Esophagus muscularis mucosa (tissue), 4 donors: ENCODE measurements around the gene PTPRE. TPM values are rescaled to one million over a fixed set of nuclear protein-coding genes. Genes with fewer than 3 reads are reported as not detected.
A peak's percentile ranks its signal among the peaks of the same experiment; 100 is the strongest.

Experiments
- DNase-seq: peaks from one replicate; pipeline ENCODE4 v3.0.0-alpha.2; 2017; ENCODE audit errors: extremely low spot score
- H3K27ac ChIP-seq, 4 donors: fragments of 200-600 bp; sonication (generic); replicated peaks in 1 of 4; 1 replicate in 3 of 4; 2 replicates in 1 of 4; pipeline ENCODE4 v1.5.1; 2016 to 2019; ENCODE audit warnings: mild to moderate bottlenecking in 1 of 4
- H3K27me3 ChIP-seq, 4 donors: fragments of 200-600 bp; sonication (generic); one replicate each; pipeline versions ENCODE4 v1.5.1 to v1.6.0; 2016 to 2019
- H3K36me3 ChIP-seq, 4 donors: fragments of 200-600 bp; sonication (generic); one replicate each; pipeline ENCODE4 v1.5.1; 2016 to 2019
- H3K4me1 ChIP-seq, 4 donors: fragments of 200-600 bp; sonication (generic); one replicate each; pipeline ENCODE4 v1.5.1; 2016 to 2019
- H3K4me3 ChIP-seq, 4 donors: fragments of 200-600 bp; sonication (generic); 1 replicate in 2 of 4; 2 replicates in 2 of 4; pipeline ENCODE4 v1.5.1; 2016 to 2019; ENCODE audit warnings: mild to moderate bottlenecking in 4 of 4, moderate library complexity in 1 of 4
- H3K9me3 ChIP-seq, 4 donors: fragments of 200-600 bp; sonication (generic); 1 replicate in 3 of 4; 2 replicates in 1 of 4; pipeline ENCODE4 v1.5.1; 2016 to 2019
- EP300 ChIP-seq: sonication (generic); formaldehyde crosslinking; IDR thresholded peaks from one replicate; pipeline ENCODE4 v1.6.1; 2017; ENCODE audit warnings: antibody characterized with exemption
- POLR2A ChIP-seq: fragments of 450-650 bp; IDR thresholded peaks from one replicate; pipeline ENCODE4 v1.6.1; 2017; ENCODE audit warnings: antibody characterized with exemption, moderate library complexity, mild to moderate bottlenecking, low read depth
- POLR2AphosphoS5 ChIP-seq, 2 donors: sonication (generic); formaldehyde crosslinking; IDR thresholded peaks; one replicate each; pipeline ENCODE4 v1.6.1; 2017; ENCODE audit warnings: antibody characterized with exemption in 2 of 2
- WGBS: methylation state at CpG from one replicate; pipeline ENCODE4 v1.1.5; 2018; 5-methylcytosine and 5-hydroxymethylcytosine counted together
- intact Hi-C: fragments of 100-400 bp; cut with DNase I; formaldehyde crosslinking; loops from one replicate; pipeline ENCODE4 v1.15.1; 2023
- total RNA-seq, 4 donors: library from RNA; depleted of rRNA; stranded (reverse); fragments of >200 nt; gene quantifications; one replicate each; pipeline versions ENCODE4 v1.1.0 to v1.2.1, GENCODE V29; 2016
- TF ChIP-seq, protein P1 (sequence below), 3 experiments: fragments of 200-600 bp in 2 of 3; fragments of 450-650 bp in 1 of 3; sonication (generic) in 2 of 3; IDR thresholded peaks; one replicate each; pipeline ENCODE4 v1.5.1; 2017 to 2019; ENCODE audit warnings: antibody characterized with exemption in 3 of 3, mild to moderate bottlenecking in 2 of 3, moderate library complexity in 1 of 3

PTPRE gene
- total RNA-seq, 4 donors from 2014 or later, result 8.7 to 22.4 (median 13.3) TPM

DNA sequence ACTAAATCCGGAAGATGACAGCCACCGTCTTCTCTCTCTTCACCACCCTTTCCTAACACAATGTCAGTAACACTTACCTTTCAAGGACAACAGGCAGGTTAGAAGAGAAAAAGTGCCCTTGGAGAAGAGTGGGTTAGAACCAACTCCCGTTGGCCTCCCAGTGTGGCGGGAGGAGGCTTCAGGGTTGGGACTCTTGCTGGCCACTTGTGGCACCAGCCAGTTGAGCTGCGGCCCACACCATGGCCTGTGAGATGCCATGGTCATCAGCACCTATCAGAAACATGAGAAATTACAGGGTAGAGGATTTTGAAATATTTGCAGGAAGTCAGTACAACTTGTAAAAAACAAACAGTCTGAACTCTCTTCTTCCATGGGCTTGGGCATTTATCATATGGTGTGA is 125.6 kb downstream of the PTPRE start:
- Histone ChIP-seq H3K27ac (no peak overlapping the region), H3K4me3 (no peak overlapping the region), H3K36me3 (no peaks in the 10 kb centered on the region), H3K27me3 (peaks cover 0 to 15% (median 0%) of the 10 kb centered on the region in 4 donors), H3K4me1 (peaks cover 0 to 14% (median 3%) of the 10 kb centered on the region in 4 donors), H3K9me3 (no peaks in the 10 kb centered on the region)
- 90% methylated on average over 5 of the region's 5 CpGs for WGBS
- TF ChIP-seq, protein P1, sequence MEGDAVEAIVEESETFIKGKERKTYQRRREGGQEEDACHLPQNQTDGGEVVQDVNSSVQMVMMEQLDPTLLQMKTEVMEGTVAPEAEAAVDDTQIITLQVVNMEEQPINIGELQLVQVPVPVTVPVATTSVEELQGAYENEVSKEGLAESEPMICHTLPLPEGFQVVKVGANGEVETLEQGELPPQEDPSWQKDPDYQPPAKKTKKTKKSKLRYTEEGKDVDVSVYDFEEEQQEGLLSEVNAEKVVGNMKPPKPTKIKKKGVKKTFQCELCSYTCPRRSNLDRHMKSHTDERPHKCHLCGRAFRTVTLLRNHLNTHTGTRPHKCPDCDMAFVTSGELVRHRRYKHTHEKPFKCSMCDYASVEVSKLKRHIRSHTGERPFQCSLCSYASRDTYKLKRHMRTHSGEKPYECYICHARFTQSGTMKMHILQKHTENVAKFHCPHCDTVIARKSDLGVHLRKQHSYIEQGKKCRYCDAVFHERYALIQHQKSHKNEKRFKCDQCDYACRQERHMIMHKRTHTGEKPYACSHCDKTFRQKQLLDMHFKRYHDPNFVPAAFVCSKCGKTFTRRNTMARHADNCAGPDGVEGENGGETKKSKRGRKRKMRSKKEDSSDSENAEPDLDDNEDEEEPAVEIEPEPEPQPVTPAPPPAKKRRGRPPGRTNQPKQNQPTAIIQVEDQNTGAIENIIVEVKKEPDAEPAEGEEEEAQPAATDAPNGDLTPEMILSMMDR (IDR thresholded peaks at IDR 0.05), result no peak
- intact Hi-C loops, result no loop called here
- no peak for DNase-seq

DNA sequence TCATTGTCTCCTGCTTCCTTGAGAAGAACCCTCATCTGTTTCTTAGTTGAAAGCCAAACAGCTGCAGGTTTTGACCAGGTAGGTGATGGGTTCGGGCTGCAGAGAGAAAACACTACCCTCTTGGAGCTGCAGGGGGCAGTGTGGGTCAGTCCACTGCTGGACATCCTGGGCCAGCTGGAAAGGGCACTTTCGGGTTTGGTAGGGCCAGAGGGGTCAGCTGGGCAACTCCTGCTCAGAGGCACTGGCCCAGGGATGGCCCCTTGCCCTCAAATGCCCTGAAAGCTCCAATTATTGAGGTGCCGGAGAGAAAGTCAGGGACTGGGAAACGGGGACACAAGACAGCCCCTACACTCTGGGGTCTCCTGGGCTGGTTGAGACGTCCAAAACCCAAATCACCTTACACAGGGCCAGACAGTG is 128.7 kb downstream of the PTPRE start:
- intact Hi-C loops, result no loop called here
- TF ChIP-seq POLR2AphosphoS5 (IDR thresholded peaks at IDR 0.05) (no peak), POLR2A (no peak), EP300 (no peak)
- TF ChIP-seq, protein P1 (IDR thresholded peaks at IDR 0.05), result peak; percentile 49 to 61 (median 59)
- H3K36me3 ChIP-seq, result no peaks in the 10 kb centered on the region
- no peak overlapping the region for H3K4me3 ChIP-seq
- no peak for DNase-seq
- WGBS, result 70% methylated on average over 3 of the region's 5 CpGs
- peaks cover 0 to 6% (median 0%) of the 10 kb centered on the region in 4 donors for H3K4me1 ChIP-seq
- peaks cover 0 to 11% (median 0%) of the 10 kb centered on the region in 4 donors for H3K27me3 ChIP-seq
- H3K27ac ChIP-seq, result no peak overlapping the region
- no peaks in the 10 kb centered on the region for H3K9me3 ChIP-seq

DNA sequence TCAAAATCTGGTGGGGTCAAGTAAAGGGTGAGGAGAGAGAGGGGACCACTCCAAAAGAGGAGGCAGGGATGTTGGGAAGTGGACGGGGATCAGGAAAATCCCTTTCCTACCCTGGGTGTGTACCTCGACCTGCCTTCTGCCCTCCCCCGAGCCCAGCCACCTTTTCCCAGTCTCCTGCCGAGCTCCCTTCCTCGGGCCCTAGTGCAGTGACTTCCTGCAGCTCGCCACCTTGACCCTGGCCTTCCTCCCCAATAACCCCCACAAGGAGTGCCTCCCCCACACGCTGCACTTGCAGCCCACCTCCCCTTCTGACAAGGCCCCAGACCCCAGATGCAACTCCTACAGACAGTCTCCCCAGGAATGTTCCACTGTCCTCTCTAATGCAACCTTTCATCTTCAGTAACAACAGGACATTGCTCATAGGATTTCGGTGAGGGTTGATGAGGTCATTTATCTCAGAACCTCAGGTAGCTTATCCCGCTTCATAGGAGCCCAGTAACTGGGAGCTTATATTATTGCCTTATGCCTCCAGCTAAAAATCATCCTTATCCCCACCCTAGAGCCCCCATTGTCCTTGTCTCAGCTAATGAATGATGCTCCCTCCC is 129.2 kb downstream of the PTPRE start:
- Histone ChIP-seq H3K27ac (no peak overlapping the region), H3K9me3 (no peaks in the 10 kb centered on the region), H3K27me3 (peaks cover 0 to 11% (median 0%) of the 10 kb centered on the region in 4 donors), H3K4me3 (no peak overlapping the region), H3K36me3 (no peaks in the 10 kb centered on the region), H3K4me1 (peaks cover 0 to 6% (median 0%) of the 10 kb centered on the region in 4 donors)
- no peak for DNase-seq
- WGBS, result 82% methylated on average over 8 of the region's 9 CpGs
- TF ChIP-seq EP300, result no peak
- no peak for TF ChIP-seq POLR2AphosphoS5 (IDR thresholded peaks at IDR 0.05)
- TF ChIP-seq, protein P1 (IDR thresholded peaks at IDR 0.05), result no peak
- no peak for TF ChIP-seq POLR2A
- intact Hi-C loops, result no loop called here

DNA sequence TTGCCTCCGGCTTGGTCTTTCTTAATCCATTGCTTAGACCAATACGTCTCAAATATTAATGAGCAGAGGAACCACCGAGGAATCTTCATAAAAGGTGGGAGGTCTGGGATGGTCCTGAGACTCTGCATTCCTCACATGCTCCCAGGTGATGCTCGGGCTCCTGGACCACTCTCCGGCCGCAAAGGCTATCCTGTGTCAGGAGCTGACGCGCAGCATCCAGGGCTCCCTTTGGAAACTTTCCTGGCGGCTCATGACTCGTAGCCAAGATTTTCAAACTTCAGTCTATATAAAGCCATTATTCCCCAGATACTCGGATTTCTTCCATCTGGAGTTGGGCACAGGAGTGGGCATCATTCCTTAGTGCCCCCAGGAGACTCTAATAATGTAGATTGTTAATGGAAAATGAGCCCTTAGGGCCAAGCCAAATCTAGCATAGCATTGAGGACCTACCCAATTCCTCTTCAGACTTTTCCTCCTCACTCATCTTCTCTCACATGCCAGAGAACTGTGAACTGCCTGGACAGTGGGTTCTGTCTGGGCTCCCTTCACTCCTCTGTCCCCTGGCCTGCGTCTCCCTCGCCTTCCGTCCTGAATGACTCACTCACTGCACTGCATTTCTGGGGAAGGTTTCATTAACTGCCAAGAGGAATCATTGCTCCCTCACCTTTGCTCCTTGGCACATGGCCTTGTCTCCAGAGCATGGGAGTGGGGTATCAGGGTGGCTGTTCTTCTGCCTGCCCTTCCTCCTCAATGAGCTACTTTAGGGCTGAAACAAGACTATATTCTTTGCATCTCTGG is 130.0 kb downstream of the PTPRE start:
- peaks cover 0 to 6% (median 0%) of the 10 kb centered on the region in 4 donors for H3K4me1 ChIP-seq
- no peaks in the 10 kb centered on the region for H3K36me3 ChIP-seq
- intact Hi-C loops, result no loop called here
- no peak overlapping the region for H3K4me3 ChIP-seq
- DNase-seq, result no peak
- H3K9me3 ChIP-seq, result no peaks in the 10 kb centered on the region
- WGBS, result 75% methylated on average over 14 of the region's 14 CpGs
- no peak overlapping the region for H3K27ac ChIP-seq
- H3K27me3 ChIP-seq, result peaks cover 0 to 11% (median 0%) of the 10 kb centered on the region in 4 donors
- TF ChIP-seq, protein P1 (IDR thresholded peaks at IDR 0.05), result no peak
- no peak for TF ChIP-seq POLR2A
- TF ChIP-seq EP300, result no peak
- TF ChIP-seq POLR2AphosphoS5 (IDR thresholded peaks at IDR 0.05), result no peak
